OCI-LY1 (cell line): Measurements from ENCODE around the gene SLC25A51.

Experiments
- H2AFZ ChIP-seq: fragments of 200-600 bp; sonication (generic), shearing (Covaris generic); 2 replicates; pipeline ENCODE4 v1.6.0; 2014; ENCODE audit warnings: antibody characterized with exemption, mild to moderate bottlenecking, low read length
- H3F3A ChIP-seq: fragments of 200-600 bp; sonication (generic), shearing (Covaris generic); 2 replicates; pipeline ENCODE4 v1.6.0; 2014; ENCODE audit warnings: mild to moderate bottlenecking, antibody characterized with exemption, low read length, moderate library complexity; ENCODE audit not compliant: insufficient read depth
- H3K27ac ChIP-seq: fragments of 200-600 bp; sonication (generic); 2 replicates; pipeline ENCODE4 v1.5.1; 2014; ENCODE audit warnings: low read length, mixed run types, mild to moderate bottlenecking, low read depth; ENCODE audit not compliant: poor library complexity, severe bottlenecking
- H3K27me3 ChIP-seq: fragments of 200-600 bp; sonication (generic); 2 replicates; pipeline ENCODE4 v1.6.0; 2014; ENCODE audit warnings: antibody characterized with exemption, mild to moderate bottlenecking, low read length, moderate library complexity; ENCODE audit not compliant: insufficient read depth
- H3K36me3 ChIP-seq: fragments of 200-600 bp; sonication (generic); 2 replicates; pipeline ENCODE4 v1.6.1; 2014; ENCODE audit warnings: mild to moderate bottlenecking, antibody characterized with exemption, low read length, moderate library complexity, mixed read lengths; ENCODE audit not compliant: insufficient read depth
- H3K4me1 ChIP-seq: fragments of 200-600 bp; sonication (generic); 2 replicates; pipeline ENCODE4 v1.5.1; 2014; ENCODE audit warnings: mild to moderate bottlenecking, low read length, moderate library complexity; ENCODE audit not compliant: insufficient read depth, severe bottlenecking
- H3K4me2 ChIP-seq: fragments of 200-600 bp; sonication (generic), shearing (Covaris generic); 2 replicates; pipeline ENCODE4 v1.6.1; 2014; ENCODE audit warnings: low read length
- H3K4me3 ChIP-seq: fragments of 200-600 bp; sonication (generic); 2 replicates; pipeline ENCODE4 v1.5.1; 2014; ENCODE audit warnings: low read length, low read depth, mild to moderate bottlenecking, mixed read lengths; ENCODE audit not compliant: poor library complexity, severe bottlenecking
- H3K79me2 ChIP-seq: fragments of 200-600 bp; shearing (Covaris generic); 2 replicates; pipeline ENCODE4 v1.6.1; 2016; ENCODE audit warnings: mixed run types, low read length, mixed read lengths; ENCODE audit not compliant: insufficient read depth
- H3K9ac ChIP-seq: fragments of 200-600 bp; sonication (generic), shearing (Covaris generic); 2 replicates; pipeline ENCODE4 v1.6.1; 2014; ENCODE audit warnings: mild to moderate bottlenecking, low read length, mixed read lengths
- H3K9me2 ChIP-seq: fragments of 200-600 bp; sonication (generic), shearing (Covaris generic); 2 replicates; pipeline ENCODE4 v1.6.1; 2014; ENCODE audit warnings: low read depth, mild to moderate bottlenecking, low read length, mixed read lengths
- H3K9me3 ChIP-seq: fragments of 200-600 bp; shearing (Covaris generic); 2 replicates; pipeline ENCODE4 v1.6.1; 2014; ENCODE audit warnings: low read length, mixed read lengths
- H4K20me1 ChIP-seq: fragments of 200-600 bp; sonication (generic), shearing (Covaris generic); 2 replicates; pipeline ENCODE4 v1.6.0; 2016; ENCODE audit warnings: mild to moderate bottlenecking, low read length; ENCODE audit not compliant: insufficient read depth
- EZH2 ChIP-seq: fragments of 200-600 bp; sonication (generic), shearing (Covaris generic); IDR thresholded peaks from 2 replicates; pipeline ENCODE4 v1.8.0; 2017; ENCODE audit warnings: borderline replicate concordance, mixed run types, mild to moderate bottlenecking, antibody characterized with exemption, low read length, moderate library complexity, mixed read lengths
- TF ChIP-seq, protein P1 (sequence below): fragments of 200-600 bp; sonication (generic), shearing (Covaris generic); IDR thresholded peaks from 2 replicates; pipeline ENCODE4 v1.5.1; 2017; ENCODE audit warnings: mild to moderate bottlenecking, antibody characterized with exemption, low read length, moderate library complexity, mixed read lengths

The SLC25A51 gene

DNA sequence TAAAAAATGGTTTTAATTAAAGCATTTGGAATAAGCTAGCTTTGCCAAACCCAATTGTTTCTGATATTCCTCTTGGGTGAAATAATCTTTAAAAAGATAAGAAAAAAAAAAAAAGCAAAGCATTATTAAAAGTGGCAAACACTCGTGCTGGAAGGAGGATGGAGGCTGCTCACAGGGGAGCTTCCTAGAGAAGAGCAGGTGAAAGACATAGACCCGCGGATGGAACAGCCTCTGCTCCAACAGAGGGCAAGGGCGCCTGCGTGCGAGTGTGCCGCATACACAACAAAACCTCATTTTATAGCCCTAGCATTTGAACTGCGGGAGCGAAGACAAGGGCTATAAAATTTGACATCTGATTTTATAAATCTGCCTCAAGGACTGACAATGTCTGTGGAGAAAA is 33.4 kb upstream of the SLC25A51 start:
- TF ChIP-seq EZH2: no peak
- TF ChIP-seq, protein P1, sequence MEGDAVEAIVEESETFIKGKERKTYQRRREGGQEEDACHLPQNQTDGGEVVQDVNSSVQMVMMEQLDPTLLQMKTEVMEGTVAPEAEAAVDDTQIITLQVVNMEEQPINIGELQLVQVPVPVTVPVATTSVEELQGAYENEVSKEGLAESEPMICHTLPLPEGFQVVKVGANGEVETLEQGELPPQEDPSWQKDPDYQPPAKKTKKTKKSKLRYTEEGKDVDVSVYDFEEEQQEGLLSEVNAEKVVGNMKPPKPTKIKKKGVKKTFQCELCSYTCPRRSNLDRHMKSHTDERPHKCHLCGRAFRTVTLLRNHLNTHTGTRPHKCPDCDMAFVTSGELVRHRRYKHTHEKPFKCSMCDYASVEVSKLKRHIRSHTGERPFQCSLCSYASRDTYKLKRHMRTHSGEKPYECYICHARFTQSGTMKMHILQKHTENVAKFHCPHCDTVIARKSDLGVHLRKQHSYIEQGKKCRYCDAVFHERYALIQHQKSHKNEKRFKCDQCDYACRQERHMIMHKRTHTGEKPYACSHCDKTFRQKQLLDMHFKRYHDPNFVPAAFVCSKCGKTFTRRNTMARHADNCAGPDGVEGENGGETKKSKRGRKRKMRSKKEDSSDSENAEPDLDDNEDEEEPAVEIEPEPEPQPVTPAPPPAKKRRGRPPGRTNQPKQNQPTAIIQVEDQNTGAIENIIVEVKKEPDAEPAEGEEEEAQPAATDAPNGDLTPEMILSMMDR: no peak
- Histone ChIP-seq H3K4me1 (no peaks in the 10 kb centered on the region), H4K20me1 (no peaks in the 10 kb centered on the region), H3K9me3 (no peaks in the 10 kb centered on the region), H3K4me3 (no peak overlapping the region), H3K9me2 (no peaks in the 10 kb centered on the region), H3K79me2 (no peaks in the 10 kb centered on the region), H3K27ac (no peak overlapping the region), H2AFZ (no peak overlapping the region), H3K4me2 (no peak overlapping the region), H3F3A (no peaks in the 10 kb centered on the region), H3K36me3 (no peaks in the 10 kb centered on the region), H3K9ac (no peak overlapping the region), H3K27me3 (no peaks in the 10 kb centered on the region)

DNA sequence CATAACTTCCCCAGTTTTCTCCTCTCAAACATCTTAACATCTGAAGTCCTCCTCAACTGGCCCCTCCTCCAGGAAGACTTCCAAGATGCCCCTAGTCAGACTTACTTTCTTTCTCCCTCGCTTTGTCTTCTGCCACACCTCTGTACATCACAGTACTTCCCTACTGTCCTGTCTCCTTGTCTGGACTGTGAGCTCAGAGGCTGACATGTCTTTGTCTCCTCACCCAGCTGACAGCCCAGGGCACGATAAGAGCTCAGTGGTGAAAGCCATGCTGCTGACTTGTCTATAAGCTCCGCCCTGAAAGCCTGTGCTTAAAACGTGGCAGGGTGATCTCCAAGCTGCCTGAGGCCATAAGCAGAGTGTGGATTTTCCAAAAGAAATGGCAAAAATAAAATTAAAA is 33.0 kb upstream of the SLC25A51 start:
- H3K9me2 ChIP-seq: no peaks in the 10 kb centered on the region
- TF ChIP-seq, protein P1: no peak
- no peak for TF ChIP-seq EZH2
- no peak overlapping the region for H3K4me2 ChIP-seq
- H3K4me3 ChIP-seq: no peak overlapping the region
- H3K79me2 ChIP-seq: no peaks in the 10 kb centered on the region
- no peak overlapping the region for H3K27ac ChIP-seq
- no peaks in the 10 kb centered on the region for H3K9me3 ChIP-seq
- H4K20me1 ChIP-seq: no peaks in the 10 kb centered on the region
- no peaks in the 10 kb centered on the region for H3F3A ChIP-seq
- no peaks in the 10 kb centered on the region for H3K36me3 ChIP-seq
- no peak overlapping the region for H2AFZ ChIP-seq
- no peak overlapping the region for H3K9ac ChIP-seq
- H3K4me1 ChIP-seq: no peaks in the 10 kb centered on the region
- H3K27me3 ChIP-seq: no peaks in the 10 kb centered on the region

DNA sequence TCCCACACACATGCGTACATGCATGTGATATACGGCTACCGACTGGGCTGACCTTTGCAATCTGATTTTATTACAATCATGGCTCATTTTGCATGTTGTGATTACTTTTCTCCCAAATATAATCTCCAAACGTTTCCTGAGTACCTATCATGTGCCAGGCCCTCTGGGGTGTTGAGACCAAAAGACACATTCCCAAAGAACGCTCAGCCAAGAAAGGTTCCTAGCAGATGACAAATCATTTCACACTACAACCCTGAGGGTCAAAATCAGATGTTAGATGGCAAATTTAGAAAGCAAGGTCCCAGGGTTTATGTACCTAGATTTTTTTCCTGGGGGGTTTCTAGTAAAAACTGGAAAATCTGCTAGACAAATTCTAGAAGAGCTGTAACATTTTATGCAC is 32.4 kb upstream of the SLC25A51 start:
- TF ChIP-seq, protein P1: no peak
- TF ChIP-seq EZH2: no peak
- Histone ChIP-seq H3K27ac (no peak overlapping the region), H3K4me3 (no peak overlapping the region), H3K27me3 (no peaks in the 10 kb centered on the region), H3K4me2 (no peak overlapping the region), H4K20me1 (no peaks in the 10 kb centered on the region), H3K36me3 (no peaks in the 10 kb centered on the region), H2AFZ (no peak overlapping the region), H3F3A (no peaks in the 10 kb centered on the region), H3K4me1 (no peaks in the 10 kb centered on the region), H3K9me2 (no peaks in the 10 kb centered on the region), H3K9me3 (no peaks in the 10 kb centered on the region), H3K9ac (no peak overlapping the region), H3K79me2 (no peaks in the 10 kb centered on the region)
